Measurements from ENCODE around the gene TMEM107.

TMEM107 gene

GRCh38 chr17:8137645-8138373 lies 38.4 kb downstream of the TMEM107 start:
- DNase-seq (ENCODE audit: low spot score), result no peak

- no peak for DNase-seq (ENCODE audit: low spot score)
These were observed 42.2 kb downstream of the TMEM107 start for GRCh38 chr17:8133941-8134340.

- DNase-seq (ENCODE audit: low spot score), result no peak
These were observed 42.8 kb downstream of the TMEM107 start for GRCh38 chr17:8133399-8133798.

- no peak for DNase-seq (ENCODE audit: low spot score)
These were observed 44.2 kb downstream of the TMEM107 start for GRCh38 chr17:8131844-8132441.

GRCh38 chr17:8128125-8128784 lies 47.9 kb downstream of the TMEM107 start:
- DNase-seq (ENCODE audit: low spot score), result no peak

- DNase-seq (ENCODE audit: low spot score), result peak; percentile 63
These were observed 49.6 kb downstream of the TMEM107 start for GRCh38 chr17:8126491-8127066.

- DNase-seq (ENCODE audit: low spot score), result peak; percentile 55
These were observed 50.2 kb downstream of the TMEM107 start for GRCh38 chr17:8125947-8126490.

GRCh38 chr17:8125154-8125946 lies 50.8 kb downstream of the TMEM107 start:
- DNase-seq (ENCODE audit: low spot score), result peak; percentile 80

GRCh38 chr17:8124350-8125153 lies 51.6 kb downstream of the TMEM107 start:
- peak; percentile 41 for DNase-seq (ENCODE audit: low spot score)

GRCh38 chr17:8123695-8124349 lies 52.4 kb downstream of the TMEM107 start, which contains the start of gene HES7:
HES7 (minus strand) TSS chr17:8124106; CDS start chr17:8124084, 22 bp downstream.
- no peak for DNase-seq (ENCODE audit: low spot score)

GRCh38 chr17:8122924-8123694 lies 53.1 kb downstream of the TMEM107 start:
- DNase-seq (ENCODE audit: low spot score), result peak; percentile 27
